WERI-Rb-1 (cell line): ENCODE data around the gene EHF.

ENCODE experiments used
- DNase-seq: peaks from one replicate; pipeline ENCODE4 v3.0.0-alpha.2; 2020
- H3K27ac ChIP-seq: fragments of 250-450 bp; sonication (Bioruptor Pico); 2 replicates; pipeline ENCODE4 v1.5.1; 2020; ENCODE audit warnings: mild to moderate bottlenecking, moderate library complexity
- H3K27me3 ChIP-seq: fragments of 250-450 bp; sonication (Bioruptor Pico); 2 replicates; pipeline ENCODE4 v1.5.1; 2021; ENCODE audit warnings: mild to moderate bottlenecking, low read depth, moderate library complexity; ENCODE audit not compliant: insufficient read depth, severe bottlenecking
- H3K36me3 ChIP-seq: fragments of 250-450 bp; sonication (Bioruptor Pico); 2 replicates; pipeline ENCODE4 v1.5.1; 2020; ENCODE audit warnings: mild to moderate bottlenecking, moderate library complexity
- H3K4me3 ChIP-seq: 2 replicates; pipeline ENCODE4 v1.5.1; 2011; ENCODE audit warnings: low read depth, mild to moderate bottlenecking, control low read depth, low read length
- H3K9me3 ChIP-seq: fragments of 250-450 bp; sonication (Bioruptor Pico); 2 replicates; pipeline ENCODE4 v1.5.1; 2021; ENCODE audit warnings: mild to moderate bottlenecking, moderate library complexity; ENCODE audit not compliant: severe bottlenecking
- TF ChIP-seq, protein P1 (sequence below): IDR thresholded peaks from 2 replicates; pipeline ENCODE4 v1.5.1; 2011; ENCODE audit warnings: low read depth, mild to moderate bottlenecking, control low read depth, inconsistent platforms, low read length

The EHF gene

DNA sequence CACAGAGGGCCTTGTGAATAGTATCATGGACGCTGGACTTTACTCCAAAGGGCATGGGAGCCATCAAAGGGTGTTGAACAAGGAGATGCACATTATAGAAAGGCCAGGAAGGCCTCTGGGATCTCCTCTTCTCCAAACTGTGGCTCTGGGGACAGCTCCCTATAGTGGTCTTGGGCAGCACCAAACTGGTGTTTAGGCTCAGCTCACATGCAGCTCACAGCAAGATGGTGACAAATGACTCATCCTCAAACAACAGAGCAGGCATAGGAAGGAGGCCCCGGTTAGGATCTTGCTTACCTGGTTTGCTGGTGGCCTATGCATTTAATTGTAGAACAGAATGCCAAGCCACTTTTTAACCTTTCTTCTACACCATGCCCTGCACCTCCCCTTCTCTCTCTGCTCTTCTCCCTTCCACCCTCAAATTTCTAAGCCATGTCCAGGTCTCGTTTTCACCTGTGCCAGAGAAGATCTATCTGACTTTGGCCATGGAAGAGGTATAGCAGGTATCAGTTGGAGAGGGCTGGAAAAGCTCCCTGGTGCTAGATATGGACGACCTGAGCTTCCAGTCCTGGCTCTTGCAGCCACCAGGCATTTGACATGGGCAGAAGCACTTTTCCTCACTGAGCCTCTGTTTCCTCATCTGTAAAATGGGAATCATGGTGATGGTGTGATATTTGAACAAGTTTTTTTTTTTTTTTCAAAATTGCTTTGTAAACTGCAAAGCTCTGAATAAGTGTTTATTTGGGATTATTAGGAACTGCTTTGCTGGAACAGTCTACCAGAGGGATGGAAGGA is 14.4 kb upstream of the EHF start:
- Histone ChIP-seq H3K27ac (no peak overlapping the region), H3K9me3 (no peaks in the 10 kb centered on the region), H3K27me3 (no peaks in the 10 kb centered on the region), H3K4me3 (no peak overlapping the region), H3K36me3 (no peaks in the 10 kb centered on the region)
- no peak for DNase-seq
- TF ChIP-seq, protein P1, sequence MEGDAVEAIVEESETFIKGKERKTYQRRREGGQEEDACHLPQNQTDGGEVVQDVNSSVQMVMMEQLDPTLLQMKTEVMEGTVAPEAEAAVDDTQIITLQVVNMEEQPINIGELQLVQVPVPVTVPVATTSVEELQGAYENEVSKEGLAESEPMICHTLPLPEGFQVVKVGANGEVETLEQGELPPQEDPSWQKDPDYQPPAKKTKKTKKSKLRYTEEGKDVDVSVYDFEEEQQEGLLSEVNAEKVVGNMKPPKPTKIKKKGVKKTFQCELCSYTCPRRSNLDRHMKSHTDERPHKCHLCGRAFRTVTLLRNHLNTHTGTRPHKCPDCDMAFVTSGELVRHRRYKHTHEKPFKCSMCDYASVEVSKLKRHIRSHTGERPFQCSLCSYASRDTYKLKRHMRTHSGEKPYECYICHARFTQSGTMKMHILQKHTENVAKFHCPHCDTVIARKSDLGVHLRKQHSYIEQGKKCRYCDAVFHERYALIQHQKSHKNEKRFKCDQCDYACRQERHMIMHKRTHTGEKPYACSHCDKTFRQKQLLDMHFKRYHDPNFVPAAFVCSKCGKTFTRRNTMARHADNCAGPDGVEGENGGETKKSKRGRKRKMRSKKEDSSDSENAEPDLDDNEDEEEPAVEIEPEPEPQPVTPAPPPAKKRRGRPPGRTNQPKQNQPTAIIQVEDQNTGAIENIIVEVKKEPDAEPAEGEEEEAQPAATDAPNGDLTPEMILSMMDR = no peak

DNA sequence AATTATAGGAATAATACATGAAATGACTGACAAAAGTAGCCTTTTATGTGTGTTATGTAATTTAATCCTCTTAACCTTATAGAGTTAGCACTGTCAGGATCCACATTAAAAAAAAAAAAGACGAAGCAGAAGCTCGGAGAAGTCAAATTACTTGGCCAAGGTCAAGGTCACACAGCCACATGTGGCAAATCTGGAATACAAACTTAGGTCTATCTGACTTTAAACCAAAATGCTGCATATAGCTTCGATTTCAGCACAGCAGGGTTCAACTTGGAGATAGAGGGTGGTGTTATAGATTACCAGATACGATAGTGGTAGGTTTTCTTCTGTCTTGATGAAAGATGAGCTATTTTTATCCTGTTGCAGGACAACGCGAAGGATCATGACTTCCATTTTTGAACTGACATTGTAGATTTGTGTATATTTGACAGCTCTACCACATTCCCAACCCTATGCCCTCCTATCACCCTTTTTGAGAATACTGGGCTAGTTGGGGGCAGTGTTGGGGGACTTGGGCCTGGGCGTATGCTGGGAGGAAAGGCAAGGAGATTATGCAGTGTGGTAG is 11.6 kb upstream of the EHF start:
- Histone ChIP-seq H3K27me3 (no peaks in the 10 kb centered on the region), H3K9me3 (no peaks in the 10 kb centered on the region), H3K4me3 (no peak overlapping the region), H3K27ac (no peak overlapping the region), H3K36me3 (no peaks in the 10 kb centered on the region)
- TF ChIP-seq, protein P1 = no peak
- DNase-seq = no peak

DNA sequence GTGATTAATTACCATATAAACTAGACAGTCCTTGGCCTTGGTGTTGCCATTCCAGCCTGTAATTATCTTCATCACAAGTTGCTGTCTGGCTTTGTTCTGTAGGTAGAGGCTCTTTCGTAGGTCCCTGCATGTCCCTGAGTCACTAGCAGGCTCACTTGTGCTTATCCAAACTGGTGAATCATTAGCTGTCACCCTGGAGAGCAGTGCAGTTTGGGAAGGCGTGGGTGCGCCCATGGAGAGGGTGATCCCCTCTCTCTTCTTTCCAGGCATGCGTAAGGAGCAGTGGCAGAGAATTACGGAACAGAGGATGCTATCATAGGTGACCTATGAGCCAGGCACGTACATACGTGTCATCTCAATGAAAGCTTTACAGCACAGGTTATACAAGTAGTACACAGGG is 11.0 kb upstream of the EHF start:
- Histone ChIP-seq H3K36me3 (no peaks in the 10 kb centered on the region), H3K9me3 (no peaks in the 10 kb centered on the region), H3K27ac (no peak overlapping the region), H3K27me3 (no peaks in the 10 kb centered on the region), H3K4me3 (no peak overlapping the region)
- DNase-seq = no peak
- TF ChIP-seq, protein P1 = no peak

DNA sequence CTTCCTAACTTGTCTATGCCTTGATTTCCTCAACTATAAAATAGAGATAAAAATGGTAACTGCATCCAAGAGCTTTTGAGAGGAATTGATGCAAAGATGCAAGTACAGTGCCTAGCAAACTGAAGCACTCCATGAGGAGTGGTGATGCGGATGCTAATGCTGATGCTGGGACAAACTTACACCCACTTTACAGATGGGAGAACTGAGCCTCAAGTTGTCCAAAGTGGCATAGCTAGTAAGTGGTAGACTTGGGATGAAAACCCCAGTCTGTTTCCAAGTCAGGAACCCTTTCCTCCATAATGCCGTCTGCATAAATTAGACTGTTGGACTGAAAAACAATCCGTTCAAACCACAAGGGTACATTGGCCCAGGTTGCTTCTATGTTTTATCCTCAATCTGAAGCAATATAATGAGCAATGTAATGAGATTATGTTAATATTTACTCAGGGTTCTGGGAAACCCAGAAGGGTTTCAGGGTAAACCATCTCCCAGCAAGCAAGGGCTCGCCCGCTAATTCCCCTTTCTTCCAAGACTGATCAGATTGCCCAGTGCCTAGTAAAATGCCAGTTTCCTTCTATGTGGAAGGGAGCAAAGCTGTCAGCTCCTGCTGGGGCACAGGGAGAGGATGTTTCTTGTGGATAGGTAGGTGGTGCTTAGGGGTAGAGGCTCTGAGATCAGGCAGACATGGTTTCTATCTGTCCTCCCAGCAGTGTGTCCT is 10.4 kb upstream of the EHF start:
- no peaks in the 10 kb centered on the region for H3K36me3 ChIP-seq
- TF ChIP-seq, protein P1 = no peak
- DNase-seq = no peak
- H3K4me3 ChIP-seq = no peak overlapping the region
- no peaks in the 10 kb centered on the region for H3K9me3 ChIP-seq
- H3K27me3 ChIP-seq = no peaks in the 10 kb centered on the region
- H3K27ac ChIP-seq = no peak overlapping the region

DNA sequence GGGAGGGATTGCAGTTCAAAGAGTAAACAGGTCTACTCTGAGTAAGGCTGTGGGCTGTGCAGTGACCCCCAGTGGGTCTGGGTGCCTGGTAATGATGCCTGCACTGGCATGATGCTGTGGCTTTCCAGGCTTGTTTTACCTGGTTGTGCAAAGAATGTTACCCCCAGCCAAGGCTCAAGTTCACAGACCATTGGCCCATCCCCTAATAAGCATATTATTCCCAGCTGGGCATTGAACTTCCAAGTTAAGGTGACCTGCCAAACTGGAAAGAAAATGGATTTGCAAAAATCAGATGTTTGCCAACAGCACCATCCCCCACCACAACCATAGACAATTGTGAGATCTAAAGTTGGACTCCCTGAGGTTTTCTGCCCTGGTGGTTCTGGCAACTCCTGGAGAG is 7.9 kb upstream of the EHF start:
- H3K9me3 ChIP-seq = no peaks in the 10 kb centered on the region
- H3K27me3 ChIP-seq = no peaks in the 10 kb centered on the region
- TF ChIP-seq, protein P1 = no peak
- no peak overlapping the region for H3K4me3 ChIP-seq
- DNase-seq = no peak
- no peak overlapping the region for H3K27ac ChIP-seq
- no peaks in the 10 kb centered on the region for H3K36me3 ChIP-seq
